ENCODE results near the gene LRP2. TPM values are rescaled to one million over a fixed set of nuclear protein-coding genes. Genes with fewer than 3 reads are reported as not detected.
"Not testable (repeated sequence)": the region's sequence is repeated elsewhere in the genome, so short reads cannot be mapped to it uniquely, and the experiment has no call there.

The LRP2 gene
- total and polyA plus RNA-seq, 2 donors (not counting 1 experiment from before 2014, with no cell fraction given): under 0.01 TPM; not detected in 1

DNA sequence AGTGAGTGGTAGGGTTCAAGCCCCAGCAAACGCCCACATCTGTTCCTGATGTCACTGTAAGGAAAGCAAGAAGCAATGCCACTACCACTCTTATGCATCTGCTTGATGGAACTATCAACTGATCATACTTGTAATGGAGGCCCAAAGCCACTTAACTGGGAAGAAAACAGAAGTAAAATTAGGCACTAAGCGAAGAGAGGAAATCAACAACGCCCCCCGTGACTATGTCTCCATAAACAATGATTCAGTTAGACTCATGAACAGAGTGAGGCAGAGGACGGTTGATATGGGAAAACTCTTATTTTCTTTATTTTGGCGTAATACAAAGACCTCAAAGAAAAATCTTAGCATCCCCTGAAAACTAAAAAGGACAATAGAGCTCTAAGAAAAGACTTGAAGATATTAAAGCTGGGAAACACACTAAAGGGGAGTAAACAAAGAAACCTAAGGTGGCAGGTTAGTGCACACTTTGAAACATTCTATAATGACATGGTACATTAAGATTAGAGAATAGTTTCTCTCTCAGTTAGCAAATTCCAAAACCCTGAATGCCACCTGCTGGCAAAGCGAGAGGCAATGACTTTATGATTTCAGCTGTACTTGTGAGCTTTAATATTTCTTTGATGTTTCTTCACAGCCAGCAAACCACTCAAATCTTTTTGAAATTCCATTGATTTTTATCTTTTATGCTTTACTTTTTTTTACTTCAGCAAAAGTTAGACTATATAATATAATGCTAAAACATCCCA lies 86.5 kb downstream of the LRP2 start:
- no peaks in the 10 kb centered on the region for H3K4me1 ChIP-seq (ENCODE audit: control insufficient read depth, extremely low read depth, insufficient read depth, low read length)
- DNase-seq (ENCODE audit: low read depth in 2 of 2): peak in 1 of 2 donors; percentile 3
- H3K27ac ChIP-seq (ENCODE audit: insufficient read depth, low read length): no peak overlapping the region
- H3K4me2 ChIP-seq (ENCODE audit: extremely low read depth, insufficient read depth, low read length): no peak overlapping the region
- H3K36me3 ChIP-seq (ENCODE audit: control insufficient read depth, insufficient read depth, low read length): no peaks in the 10 kb centered on the region
- TF ChIP-seq, protein P1, sequence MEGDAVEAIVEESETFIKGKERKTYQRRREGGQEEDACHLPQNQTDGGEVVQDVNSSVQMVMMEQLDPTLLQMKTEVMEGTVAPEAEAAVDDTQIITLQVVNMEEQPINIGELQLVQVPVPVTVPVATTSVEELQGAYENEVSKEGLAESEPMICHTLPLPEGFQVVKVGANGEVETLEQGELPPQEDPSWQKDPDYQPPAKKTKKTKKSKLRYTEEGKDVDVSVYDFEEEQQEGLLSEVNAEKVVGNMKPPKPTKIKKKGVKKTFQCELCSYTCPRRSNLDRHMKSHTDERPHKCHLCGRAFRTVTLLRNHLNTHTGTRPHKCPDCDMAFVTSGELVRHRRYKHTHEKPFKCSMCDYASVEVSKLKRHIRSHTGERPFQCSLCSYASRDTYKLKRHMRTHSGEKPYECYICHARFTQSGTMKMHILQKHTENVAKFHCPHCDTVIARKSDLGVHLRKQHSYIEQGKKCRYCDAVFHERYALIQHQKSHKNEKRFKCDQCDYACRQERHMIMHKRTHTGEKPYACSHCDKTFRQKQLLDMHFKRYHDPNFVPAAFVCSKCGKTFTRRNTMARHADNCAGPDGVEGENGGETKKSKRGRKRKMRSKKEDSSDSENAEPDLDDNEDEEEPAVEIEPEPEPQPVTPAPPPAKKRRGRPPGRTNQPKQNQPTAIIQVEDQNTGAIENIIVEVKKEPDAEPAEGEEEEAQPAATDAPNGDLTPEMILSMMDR (conservative IDR thresholded peaks at IDR 0.05 in 1 of 2, IDR thresholded peaks at IDR 0.05 in 1 of 2; ENCODE audit: low read depth in 1 of 2, low read length in 2 of 2): no peak
- TF ChIP-seq EZH2 (IDR thresholded peaks at IDR 0.05; ENCODE audit: low read length, missing control alignments): no peak
- H3K27me3 ChIP-seq (ENCODE audit: control insufficient read depth, insufficient read depth, low read length): no peaks in the 10 kb centered on the region
- no peak overlapping the region for H2AFZ ChIP-seq (ENCODE audit: low read length)
- H3K79me2 ChIP-seq (ENCODE audit: control insufficient read depth, insufficient read depth, low read length): no peaks in the 10 kb centered on the region
- H3K9me3 ChIP-seq (ENCODE audit: control insufficient read depth, insufficient read depth, low read depth, low read length): no peaks in the 10 kb centered on the region
- H3K9ac ChIP-seq (ENCODE audit: insufficient read depth, low read length): no peak overlapping the region
- no peak overlapping the region for H3K4me3 ChIP-seq (replicated peaks in 1 of 4; ENCODE audit: control extremely low read depth in 1 of 4, insufficient read depth in 1 of 4, low read depth in 3 of 4, low read length in 4 of 4)
- no peaks in the 10 kb centered on the region for H4K20me1 ChIP-seq (ENCODE audit: control insufficient read depth, extremely low read depth, insufficient read depth, low read length)

DNA sequence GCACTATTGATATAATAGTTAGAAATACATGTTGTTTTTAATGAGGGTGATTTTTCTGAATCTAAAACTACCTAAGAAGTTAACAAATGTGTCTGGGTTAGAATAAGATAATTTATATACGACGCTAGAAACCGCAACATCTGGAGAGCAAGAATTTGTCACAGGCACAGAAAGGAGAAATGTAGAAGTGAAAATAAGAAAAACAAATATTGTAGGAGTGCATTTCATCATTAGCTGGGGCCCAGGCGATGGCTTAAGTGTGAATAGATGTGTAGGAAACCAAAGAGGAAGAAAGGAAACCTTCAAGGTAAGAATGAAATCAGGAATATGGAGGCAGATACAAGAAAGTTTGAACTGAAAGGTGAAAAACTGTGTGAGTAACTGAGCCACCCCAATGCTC lies 90.3 kb downstream of the LRP2 start:
- Histone ChIP-seq H3K4me2 (ENCODE audit: extremely low read depth, insufficient read depth, low read length) (no peak overlapping the region), H3K9ac (ENCODE audit: insufficient read depth, low read length) (no peak overlapping the region), H2AFZ (ENCODE audit: low read length) (no peak overlapping the region), H3K27me3 (ENCODE audit: control insufficient read depth, insufficient read depth, low read length) (no peaks in the 10 kb centered on the region), H3K27ac (ENCODE audit: insufficient read depth, low read length) (no peak overlapping the region), H3K36me3 (ENCODE audit: control insufficient read depth, insufficient read depth, low read length) (no peaks in the 10 kb centered on the region), H3K4me3 (replicated peaks in 1 of 4; ENCODE audit: control extremely low read depth in 1 of 4, insufficient read depth in 1 of 4, low read depth in 3 of 4, low read length in 4 of 4) (no peak overlapping the region), H3K4me1 (ENCODE audit: control insufficient read depth, extremely low read depth, insufficient read depth, low read length) (no peaks in the 10 kb centered on the region), H4K20me1 (ENCODE audit: control insufficient read depth, extremely low read depth, insufficient read depth, low read length) (no peaks in the 10 kb centered on the region), H3K9me3 (ENCODE audit: control insufficient read depth, insufficient read depth, low read depth, low read length) (no peaks in the 10 kb centered on the region), H3K79me2 (ENCODE audit: control insufficient read depth, insufficient read depth, low read length) (no peaks in the 10 kb centered on the region)
- no peak for DNase-seq (ENCODE audit: low read depth in 2 of 2)
- TF ChIP-seq, protein P1 (conservative IDR thresholded peaks at IDR 0.05 in 1 of 2, IDR thresholded peaks at IDR 0.05 in 1 of 2; ENCODE audit: low read depth in 1 of 2, low read length in 2 of 2): no peak
- no peak for TF ChIP-seq EZH2 (IDR thresholded peaks at IDR 0.05; ENCODE audit: low read length, missing control alignments)

DNA sequence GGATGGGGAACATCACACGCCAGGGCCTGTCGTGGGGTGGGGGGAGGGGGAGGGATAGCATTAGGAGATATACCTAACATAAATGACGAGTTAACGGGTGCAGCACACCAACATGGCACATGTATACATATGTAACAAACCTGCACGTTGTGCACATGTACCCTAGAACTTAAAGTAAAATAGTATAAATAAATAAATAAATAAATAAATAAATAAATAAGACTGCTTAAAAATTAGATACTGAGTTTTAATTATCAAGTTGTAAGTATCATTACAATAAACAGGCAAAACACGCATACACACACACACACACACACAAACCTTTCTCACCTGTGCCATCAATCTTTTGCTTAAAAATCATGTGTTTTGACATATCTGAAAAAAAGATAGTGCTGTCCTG lies 91.8 kb downstream of the LRP2 start:
- H3K4me3 ChIP-seq (replicated peaks in 1 of 4; ENCODE audit: control extremely low read depth in 1 of 4, insufficient read depth in 1 of 4, low read depth in 3 of 4, low read length in 4 of 4); DNase-seq (ENCODE audit: low read depth in 2 of 2); H3K4me2 ChIP-seq (ENCODE audit: extremely low read depth, insufficient read depth, low read length); H3K9ac ChIP-seq (ENCODE audit: insufficient read depth, low read length); H3K27ac ChIP-seq (ENCODE audit: insufficient read depth, low read length); H4K20me1 ChIP-seq (ENCODE audit: control insufficient read depth, extremely low read depth, insufficient read depth, low read length); H3K79me2 ChIP-seq (ENCODE audit: control insufficient read depth, insufficient read depth, low read length); H3K27me3 ChIP-seq (ENCODE audit: control insufficient read depth, insufficient read depth, low read length); H3K36me3 ChIP-seq (ENCODE audit: control insufficient read depth, insufficient read depth, low read length); H3K4me1 ChIP-seq (ENCODE audit: control insufficient read depth, extremely low read depth, insufficient read depth, low read length); H3K9me3 ChIP-seq (ENCODE audit: control insufficient read depth, insufficient read depth, low read depth, low read length); H2AFZ ChIP-seq (ENCODE audit: low read length): not testable (repeated sequence)
